Dermis blood vessel endothelial cell (primary cell): ENCODE data around the gene CCDC102A. TPM values are rescaled to one million over a fixed set of nuclear protein-coding genes. Genes with fewer than 3 reads are reported as not detected.
A peak's percentile ranks its signal among the peaks of the same experiment; 100 is the strongest.
"Not testable (repeated sequence)": the region's sequence is repeated elsewhere in the genome, so short reads cannot be mapped to it uniquely, and the experiment has no call there.

ENCODE experiments used
- DNase-seq: peaks from one replicate; pipeline ENCODE4 v3.0.0; 2010
- total RNA-seq: library from RNA; depleted of rRNA; stranded (reverse); fragments of >200 nt; gene quantifications from 2 replicates; pipeline ENCODE4 v1.2.3, GENCODE V29; 2014

CCDC102A gene
- total RNA-seq = 12.6 and 25.5 TPM in 2 replicates

GRCh38 chr16:57536306-57537193 is at the start of gene CCDC102A:
TSS of gene CCDC102A (minus strand) at chr16:57536571. CDS start at chr16:57529177, 7,394 bp downstream.
- peak; percentile 59 for DNase-seq

DNA sequence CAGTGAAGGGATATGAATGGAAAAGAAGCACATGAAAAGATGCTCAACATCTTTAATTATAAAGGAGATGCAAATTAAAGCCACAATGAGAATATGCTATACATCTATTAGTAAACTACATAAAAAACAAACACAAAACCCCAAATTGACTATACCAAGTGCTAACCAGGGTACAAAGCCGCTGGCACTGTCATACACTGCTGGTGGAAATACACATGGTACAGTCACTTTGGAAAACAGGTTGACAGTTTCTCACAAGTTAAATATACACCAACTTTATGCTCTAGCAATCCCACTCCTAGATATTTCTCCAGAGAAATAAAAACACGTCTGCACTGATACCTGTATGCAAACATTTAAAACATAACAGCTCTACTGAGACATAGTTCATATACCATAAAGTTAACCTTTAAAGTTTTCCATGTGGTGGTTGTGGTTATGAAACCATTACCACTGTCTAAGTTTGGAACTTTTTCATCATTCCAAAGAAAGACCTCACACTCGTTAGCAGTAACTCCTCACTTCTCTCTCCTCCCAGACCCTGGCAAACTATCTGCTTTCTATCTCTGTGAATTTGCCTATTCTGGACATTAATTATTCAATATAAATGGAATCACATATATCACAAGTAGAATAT is 48.8 kb upstream of the CCDC102A start:
- no peak for DNase-seq

DNA sequence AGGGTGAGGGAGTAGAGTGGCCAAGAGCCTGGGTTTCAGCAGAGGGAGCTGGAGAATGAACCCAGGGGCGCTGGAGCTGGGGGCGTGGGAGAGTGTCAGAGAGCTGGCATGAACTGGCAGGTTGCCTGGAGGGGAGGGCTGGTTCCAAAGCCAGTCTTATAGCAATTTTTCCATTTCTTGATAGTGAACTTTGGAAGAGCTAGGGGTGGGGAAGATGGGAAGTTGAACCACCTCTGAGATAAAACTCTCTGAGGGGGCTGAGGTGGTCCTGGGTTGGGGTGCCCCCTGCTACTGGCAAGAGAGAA is 42.9 kb upstream of the CCDC102A start:
- DNase-seq = no peak

DNA sequence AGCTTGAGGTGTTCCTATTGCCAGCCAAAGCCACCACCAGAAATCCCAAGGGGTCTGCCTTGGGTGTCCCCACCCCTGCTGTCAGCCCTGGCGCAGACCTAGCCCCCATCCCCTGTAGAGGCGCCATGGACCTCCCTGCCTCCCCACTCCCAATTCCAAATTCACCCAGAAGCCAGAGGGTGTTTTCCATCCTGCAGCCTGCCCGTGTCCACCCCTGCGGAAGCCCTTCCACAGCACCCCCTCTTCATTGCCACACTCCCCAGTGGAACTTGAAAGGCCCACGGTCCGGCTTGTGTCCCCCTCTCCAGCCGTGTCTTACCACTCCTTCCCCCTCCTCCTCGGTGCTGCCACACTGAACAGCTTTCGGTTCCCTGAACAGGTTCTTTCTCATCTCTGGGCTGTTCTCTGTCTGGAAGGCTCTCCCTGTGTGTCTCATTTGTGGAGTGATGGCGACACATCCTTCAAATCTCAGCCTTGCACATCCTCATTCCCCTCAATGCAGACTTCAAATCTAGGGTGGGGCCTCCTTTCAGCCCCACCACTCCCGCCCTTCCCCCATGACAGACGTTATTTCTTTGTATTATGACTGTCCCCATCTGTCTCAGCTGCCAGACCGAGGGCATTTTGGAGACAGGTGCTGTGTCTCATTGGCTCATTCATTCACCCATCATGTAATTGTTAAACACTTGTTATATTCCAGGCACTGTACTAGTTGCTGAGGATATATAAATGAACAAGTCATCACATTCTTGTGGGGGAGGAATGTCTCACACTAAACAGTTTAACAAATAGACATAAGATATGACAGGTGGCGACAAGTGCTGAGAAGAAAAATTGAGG is 42.4 kb upstream of the CCDC102A start:
- no peak for DNase-seq

- DNase-seq = no peak
Measured at GRCh38 chr16:57577691-57578224, 41.4 kb upstream of the CCDC102A start.

DNA sequence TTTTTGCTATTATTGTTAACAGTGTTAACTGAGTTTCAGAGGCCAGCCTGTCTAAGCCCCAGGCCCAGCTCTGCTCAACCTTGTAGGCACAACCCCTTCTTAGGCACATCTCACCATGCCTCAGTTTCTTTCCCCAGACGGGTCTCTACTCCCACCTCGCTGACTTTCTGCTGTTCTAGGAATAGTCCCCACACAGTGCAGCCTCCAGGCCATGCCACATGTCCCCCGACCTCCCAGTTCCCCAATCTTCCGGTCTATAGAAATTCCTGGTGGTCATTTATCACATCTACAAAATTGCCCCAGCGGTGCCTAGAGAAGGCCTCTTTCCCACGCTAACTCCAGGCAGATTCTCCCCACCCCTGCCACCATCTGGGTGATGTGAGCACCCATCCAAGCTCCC is 40.8 kb upstream of the CCDC102A start:
- no peak for DNase-seq

GRCh38 chr16:57576429-57576870 is 40.1 kb upstream of the CCDC102A start:
- peak; percentile 86 for DNase-seq

- DNase-seq = no peak
Measured at GRCh38 chr16:57575468-57576277, 39.3 kb upstream of the CCDC102A start.

DNA sequence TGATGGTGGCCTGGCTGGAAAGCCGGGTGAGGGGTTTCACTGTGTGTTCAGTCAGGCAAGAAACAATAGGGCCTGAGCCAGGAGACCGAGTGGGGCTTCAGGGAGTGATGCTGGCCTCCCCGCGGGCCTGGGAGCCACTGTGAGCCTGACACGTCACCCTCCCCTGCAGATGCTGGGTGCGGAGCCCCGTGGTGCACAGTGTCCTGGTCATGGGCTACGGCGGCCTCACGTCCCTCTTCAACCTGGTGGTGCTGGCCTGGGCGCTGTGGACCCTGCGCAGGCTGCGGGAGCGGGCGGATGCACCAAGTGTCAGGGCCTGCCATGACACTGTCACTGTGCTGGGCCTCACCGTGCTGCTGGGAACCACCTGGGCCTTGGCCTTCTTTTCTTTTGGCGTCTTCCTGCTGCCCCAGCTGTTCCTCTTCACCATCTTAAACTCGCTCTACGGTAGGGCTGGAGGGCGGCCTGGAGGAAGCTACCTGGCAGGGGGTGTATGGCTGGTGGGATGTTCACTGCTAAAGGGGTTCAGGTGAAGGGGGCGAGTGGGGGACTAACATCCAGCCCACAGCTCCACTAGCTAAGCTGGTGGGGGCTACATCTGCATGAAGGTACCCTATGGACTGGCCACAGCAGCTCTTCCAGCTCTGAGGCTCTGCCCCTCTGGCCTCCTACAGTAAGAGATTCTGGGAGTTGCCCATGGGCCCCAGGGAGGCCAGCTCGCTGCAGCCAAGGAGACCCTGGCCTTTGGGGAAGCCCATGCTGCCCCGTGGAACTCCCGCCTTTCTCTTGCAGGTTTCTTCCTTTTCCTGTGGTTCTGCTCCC is 38.5 kb upstream of the CCDC102A start:
- DNase-seq = no peak

GRCh38 chr16:57574086-57574485 is 37.7 kb upstream of the CCDC102A start:
- DNase-seq = no peak

DNA sequence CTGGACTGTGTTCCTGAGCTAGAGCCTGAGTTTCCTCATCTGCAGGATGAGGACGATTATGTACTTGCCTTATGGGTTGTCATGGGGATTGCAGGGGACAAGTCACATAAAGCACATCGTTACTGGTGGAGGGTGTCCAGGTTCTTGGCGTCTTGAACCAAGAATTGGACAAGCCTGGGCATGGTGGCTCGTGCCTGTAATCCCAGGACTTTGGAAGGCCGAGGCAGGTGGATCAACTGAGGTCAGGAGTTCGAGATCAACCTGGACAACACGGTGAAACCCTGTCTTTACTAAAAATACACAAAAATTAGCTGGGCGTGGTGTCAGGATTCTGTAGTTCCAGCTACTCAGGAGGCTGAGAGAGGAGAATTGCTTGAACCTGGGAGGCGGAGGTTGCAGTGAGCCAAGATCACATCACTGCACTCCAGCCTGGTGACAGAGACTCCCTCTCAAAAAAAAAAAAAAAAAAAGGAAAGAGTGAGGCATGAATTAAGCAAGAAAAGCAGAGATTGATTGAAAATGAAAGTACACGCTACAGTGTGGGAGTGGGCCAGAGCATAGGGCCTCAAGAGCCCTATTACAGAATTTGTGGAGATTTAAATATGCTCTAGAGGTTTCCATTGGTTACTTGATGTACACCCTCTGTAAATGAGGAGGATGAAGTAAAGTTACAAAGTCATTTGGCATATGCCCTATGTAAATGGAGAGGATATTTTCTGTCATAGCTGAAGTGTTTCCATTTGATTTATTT is 36.8 kb upstream of the CCDC102A start:
- DNase-seq = no peak

DNA sequence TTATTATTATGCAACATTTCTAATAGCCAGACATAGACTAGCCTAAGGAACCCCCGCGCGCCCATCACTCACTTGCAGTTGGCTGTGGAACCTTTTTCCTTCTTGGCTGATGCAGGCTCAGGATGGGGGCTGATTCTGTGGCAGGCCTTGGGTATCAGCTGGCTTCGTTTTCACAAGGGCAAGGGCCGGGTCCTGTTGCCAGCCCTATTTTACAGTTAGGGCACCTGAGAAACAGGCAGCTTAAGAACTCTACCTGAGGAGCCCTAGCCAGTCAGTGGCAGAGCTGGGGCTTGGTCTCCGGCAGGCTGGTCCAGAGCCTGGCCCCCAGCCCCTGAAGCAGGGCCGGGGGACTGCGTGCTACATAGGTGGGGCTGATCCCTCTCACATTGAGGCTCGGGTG is 34.7 kb upstream of the CCDC102A start:
- DNase-seq = no peak

GRCh38 chr16:57570301-57571070 is 34.1 kb upstream of the CCDC102A start:
- DNase-seq = no peak

GRCh38 chr16:57569306-57569946 is 33.1 kb upstream of the CCDC102A start:
- no peak for DNase-seq

DNA sequence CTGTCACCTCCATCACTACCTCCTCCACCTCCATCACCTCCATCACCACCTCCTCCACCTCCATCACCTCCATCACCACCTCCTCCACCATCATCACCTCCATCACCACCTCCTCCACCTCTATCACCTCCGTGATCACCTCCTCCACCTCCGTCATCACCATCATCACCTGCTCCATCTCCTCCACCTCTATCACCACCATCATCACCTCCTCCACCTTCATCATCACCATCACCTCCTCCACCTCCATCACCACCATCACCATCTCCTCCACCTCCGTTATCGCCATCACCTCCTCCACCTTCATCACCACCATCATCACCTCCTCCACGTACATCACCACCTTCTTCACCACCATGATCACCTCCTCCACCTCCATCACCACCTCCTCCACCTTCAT is 32.4 kb upstream of the CCDC102A start:
- DNase-seq = not testable (repeated sequence)

- DNase-seq = no peak
Measured at GRCh38 chr16:57568173-57568678, 31.9 kb upstream of the CCDC102A start.

DNA sequence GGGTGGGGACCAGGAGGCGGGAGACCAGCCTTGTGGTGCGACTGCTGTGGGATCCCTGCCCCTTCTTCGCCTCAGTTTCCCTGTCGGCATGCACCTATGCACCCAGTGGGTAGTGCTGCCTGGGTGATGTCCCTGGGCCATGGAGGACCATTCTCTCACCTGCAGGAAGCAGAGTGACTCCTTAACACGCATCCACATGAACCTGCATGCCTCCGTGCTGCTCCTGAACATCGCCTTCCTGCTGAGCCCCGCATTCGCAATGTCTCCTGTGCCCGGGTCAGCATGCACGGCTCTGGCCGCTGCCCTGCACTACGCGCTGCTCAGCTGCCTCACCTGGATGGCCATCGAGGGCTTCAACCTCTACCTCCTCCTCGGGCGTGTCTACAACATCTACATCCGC is 31.3 kb upstream of the CCDC102A start:
- no peak for DNase-seq

GRCh38 chr16:57566436-57566835 is 30.1 kb upstream of the CCDC102A start:
- no peak for DNase-seq

DNA sequence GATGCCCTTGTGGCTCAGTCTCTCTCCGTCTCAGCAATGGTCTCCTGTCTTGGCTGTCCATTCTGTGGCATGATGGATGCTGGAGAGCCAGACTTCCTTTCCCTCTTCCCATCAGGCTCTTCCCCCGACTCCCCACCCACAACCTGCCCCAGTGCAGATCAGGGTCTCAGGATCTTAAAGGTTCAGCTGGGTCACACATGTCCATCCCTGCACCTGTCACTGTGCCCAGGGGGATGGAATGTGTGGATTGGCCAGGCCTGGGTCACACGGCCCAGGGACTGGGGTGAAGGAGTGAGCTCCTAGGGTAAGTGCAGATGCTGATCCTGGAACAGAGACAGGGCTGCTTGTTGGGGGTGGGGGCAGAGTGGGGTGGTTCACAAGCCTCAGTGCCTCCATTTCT is 29.1 kb upstream of the CCDC102A start:
- no peak for DNase-seq
